ENCODE data around the gene CERCAM.

Gene CERCAM

DNA sequence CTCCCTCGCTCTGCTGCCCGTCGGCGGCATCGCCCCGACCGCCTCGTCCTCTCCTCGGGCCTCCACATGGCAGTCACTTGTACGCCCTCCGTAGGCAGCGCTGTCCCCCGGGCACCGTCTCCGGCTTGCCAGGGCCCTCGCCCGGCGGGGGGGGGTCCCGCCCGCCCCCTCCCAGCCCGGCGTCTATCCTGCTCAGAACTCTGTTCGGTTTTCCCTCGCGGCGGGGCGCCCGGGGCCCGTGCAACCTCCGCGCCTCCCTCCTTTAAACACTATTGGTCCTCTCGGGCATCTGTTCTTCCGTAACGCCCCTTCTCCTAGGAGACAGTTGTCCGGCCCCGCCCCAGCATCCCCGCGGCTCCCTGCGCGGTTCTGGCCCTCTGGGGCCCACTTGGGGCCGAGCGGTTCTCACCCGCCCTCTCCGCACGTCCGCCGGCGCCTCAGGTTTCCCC lies 36.0 kb downstream of the CERCAM start:
- peak; percentile 84 for DNase-seq (ENCODE audit: low read depth)

DNA sequence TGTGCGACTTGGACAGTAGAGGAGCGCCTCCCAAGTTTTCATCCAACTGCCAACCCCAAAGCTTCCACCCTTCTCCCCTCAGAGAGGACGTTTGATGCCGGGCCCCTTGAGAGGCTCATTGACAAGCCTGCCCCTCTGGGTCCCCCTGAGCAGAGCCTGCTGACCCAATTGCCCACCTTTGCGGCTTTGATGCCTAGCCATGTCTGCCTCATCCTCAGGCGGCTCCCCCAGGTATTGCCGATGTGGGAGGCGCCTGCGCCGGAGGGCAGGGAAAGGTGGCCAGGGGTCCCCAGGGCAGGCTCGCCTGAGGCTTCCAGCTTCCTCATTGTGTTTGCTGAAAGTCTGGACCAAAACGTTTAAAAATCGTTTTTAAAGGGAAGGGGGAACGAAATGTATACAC lies 36.5 kb downstream of the CERCAM start:
- no peak for DNase-seq (ENCODE audit: low read depth)

DNA sequence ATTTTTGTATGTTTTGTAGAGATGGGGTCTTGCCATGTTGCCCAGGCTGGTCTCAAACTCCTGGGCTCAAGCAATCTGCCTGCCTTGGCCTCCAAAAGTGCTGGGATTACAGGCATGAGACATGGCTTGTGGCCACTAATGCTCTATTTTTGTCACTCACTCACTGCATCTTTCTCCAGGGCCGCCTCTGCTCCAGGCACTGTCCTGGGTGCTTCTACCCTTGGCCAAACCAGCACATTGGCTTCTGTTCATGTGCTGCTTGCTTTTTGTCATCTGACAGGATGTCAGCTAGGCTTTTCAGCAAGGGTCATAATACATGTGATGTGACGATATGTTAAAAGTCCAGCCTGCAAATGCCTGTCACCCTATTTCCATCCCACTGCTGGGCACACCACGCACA lies 38.4 kb downstream of the CERCAM start:
- DNase-seq (ENCODE audit: low read depth), result no peak

DNA sequence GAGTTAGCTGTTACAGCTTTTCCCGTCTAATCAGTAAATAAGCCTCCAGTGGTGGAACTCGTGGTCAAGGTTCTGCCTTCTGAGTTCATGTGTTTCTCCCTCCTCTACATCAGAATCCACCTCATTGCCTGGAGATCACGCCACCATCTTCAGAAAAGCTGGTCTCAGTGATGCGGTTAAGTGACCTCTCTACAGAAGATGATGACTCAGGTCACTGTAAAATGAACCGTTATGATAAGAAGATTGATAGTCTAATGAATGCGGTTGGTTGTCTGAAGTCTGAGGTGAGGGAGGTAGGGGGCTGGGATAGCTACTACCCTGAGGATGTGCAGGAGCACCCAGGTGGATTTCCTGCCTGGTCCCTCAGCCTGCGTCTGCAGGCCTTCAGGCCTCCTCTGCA lies 48.4 kb downstream of the CERCAM start:
- no peak for DNase-seq (ENCODE audit: low read depth)

DNA sequence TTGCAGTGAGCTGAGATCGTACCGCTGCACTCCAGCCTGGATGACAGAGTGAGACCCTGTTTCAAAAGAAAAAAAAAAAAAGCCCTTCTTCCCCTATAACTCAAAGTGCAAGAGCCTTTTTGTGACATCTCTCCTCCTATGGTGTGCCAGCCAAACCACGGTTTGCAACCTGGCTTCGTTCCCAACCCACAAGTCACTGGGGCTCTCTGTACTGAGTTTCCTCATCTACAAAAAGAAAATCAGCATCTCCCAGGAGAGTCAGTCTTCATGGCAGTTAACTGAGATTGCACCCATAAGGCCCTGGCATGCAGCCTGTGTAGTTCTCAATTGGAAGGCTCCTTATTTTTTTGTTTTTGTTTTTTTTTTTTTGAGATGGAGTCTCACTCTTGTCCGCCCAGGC lies 49.9 kb downstream of the CERCAM start:
- peak; percentile 69 for DNase-seq (ENCODE audit: low read depth)

DNA sequence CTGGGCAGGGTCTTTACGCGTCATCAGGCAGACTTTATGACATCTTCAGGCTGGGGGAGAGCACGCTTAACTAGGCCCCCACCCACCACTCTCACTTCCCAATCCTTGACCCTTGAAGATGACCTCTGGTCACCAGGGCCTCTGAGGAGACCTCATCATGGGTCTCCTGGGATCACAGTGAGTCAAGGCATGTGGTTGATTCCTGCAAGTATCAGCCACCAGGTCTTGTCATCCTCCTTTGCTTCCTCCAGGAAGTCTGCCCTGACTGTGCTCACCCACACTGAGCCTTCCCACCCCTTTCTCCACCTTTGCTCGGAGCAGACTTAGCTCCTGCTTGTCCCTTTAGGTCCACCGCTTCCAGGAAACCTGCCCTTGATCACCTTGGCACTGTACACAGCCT lies 52.4 kb downstream of the CERCAM start:
- DNase-seq (ENCODE audit: low read depth), result no peak

DNA sequence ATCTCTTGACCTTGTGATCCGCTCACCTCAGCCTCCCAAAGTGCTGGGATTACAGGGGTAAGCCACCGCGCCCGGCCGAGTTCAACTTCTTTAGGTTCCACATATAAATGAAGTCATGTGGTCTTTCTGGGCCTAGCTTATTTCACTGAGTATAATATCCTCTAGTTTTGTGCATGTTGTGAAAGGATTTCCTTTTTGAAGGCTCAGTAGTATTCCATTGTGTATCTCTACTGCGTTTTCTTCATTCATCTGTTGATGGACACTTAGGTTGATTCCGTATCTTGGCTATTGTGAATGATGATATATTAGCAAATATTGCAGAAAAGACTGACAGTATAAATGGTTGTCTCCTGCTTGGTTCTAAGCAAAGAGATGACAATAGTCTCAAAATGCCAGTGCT lies 55.2 kb downstream of the CERCAM start:
- no peak for DNase-seq (ENCODE audit: low read depth)

DNA sequence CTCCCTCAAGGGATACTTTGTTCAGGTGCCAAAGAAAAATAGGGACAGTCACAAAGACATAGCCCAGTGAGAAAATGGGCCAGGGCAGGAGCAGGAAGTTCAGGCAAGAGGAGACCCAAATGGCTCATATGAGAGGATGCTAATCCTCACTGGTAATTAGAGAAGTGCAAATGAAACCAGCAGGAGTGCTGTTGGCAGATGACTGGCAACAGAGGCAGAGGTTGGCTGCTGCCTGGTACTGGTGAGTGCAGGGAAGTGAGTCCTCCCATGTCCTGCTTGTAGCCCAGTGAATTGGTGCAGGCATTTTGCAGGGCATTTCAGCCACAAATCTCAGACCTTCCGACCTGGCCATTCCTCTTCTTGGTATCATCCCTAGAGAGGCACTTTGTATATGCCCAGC lies 58.6 kb downstream of the CERCAM start:
- DNase-seq (ENCODE audit: low read depth), result no peak

DNA sequence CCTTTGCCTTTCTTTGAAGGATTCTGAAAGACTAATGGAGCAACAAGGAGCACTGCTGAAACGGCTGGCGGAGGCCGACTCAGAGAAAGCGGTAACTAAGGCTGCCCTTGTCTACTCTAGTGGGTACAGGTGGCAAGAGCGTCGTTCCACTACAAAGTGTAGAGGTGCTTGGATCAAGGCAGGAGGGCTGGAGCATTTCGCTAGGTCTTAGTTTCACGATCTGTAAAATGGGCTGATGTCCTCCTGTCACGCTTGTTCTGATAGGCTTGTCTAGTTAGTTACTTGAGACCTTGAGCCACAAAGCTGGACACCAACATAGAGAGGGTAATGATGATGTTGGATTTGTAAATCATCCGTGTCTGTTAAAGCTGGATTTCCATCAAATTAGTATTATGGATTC lies 60.9 kb downstream of the CERCAM start:
- DNase-seq (ENCODE audit: low read depth), result no peak

DNA sequence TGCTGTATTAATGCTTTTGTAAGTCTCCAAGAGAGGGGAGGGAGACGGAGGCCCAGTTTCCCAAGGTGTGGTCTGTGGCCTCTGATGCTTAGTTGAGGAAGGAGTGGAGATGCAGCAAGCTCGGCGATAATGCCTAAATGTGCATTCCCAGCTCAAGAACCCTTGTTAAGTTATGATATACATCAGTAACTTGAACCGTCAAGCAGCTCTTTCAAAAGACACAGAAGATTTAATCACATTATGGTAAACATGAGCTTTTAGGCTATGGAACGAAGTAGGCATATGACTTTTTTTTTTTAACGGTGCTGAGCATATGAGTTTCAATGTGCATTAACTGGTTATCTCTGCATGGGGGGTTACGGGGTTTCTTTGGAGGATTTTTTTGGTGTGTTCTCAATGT lies 61.5 kb downstream of the CERCAM start:
- DNase-seq (ENCODE audit: low read depth), result no peak

DNA sequence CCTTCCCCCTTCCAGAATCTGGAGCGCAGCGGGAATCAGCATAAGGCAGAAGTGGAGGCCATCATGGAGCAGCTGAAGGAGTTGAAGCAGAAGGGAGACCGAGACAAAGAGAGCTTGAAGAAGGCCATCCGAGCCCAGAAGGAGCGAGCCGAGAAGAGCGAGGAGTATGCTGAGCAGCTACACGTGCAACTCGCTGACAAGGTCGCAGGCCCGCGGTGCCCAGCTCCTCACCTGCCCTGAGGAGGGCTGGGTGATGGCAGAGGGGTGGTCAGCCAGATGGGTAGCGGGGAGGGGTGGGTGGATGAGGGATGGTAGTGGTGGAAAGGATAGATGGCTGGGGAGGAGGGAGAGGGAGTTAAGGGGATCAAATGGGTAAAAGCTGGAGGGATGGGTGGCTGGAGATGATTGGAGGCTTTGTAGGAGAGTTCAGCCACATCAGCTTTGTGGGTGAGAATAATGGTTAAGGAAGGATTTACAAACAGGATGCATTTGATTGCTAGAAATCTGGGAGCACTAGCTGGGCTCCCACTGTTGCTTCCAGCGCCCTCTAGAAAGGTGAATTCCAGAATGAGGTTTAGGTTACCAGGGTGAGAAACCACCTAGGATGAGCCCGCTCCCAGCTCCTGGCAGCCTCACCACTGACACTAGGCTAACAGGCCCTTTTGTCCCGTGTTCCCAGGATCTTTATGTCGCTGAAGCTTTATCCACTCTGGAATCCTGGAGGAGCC lies 64.2 kb downstream of the CERCAM start:
- no peak for DNase-seq (ENCODE audit: low read depth)

DNA sequence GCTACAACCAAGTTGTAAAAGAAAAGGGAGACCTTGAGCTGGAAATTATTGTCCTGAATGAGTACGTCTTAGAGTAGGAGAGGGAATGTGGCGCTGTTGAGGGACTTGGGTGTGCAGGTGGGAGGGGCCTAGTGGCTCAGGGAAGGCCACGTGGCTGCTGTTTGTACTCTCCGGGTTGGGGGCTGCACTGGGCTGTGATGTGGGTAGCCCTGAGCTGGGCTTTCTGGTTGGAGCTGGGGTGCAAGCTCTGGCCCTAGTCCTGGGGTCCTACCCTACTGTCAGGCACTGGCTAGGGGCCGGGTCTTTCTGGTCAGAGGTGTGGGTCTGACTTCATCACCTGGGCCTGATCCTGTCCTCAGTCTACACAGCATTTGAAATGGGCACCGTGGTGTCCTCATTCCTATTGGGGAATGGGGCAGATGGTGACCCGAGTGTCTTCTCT lies 64.8 kb downstream of the CERCAM start:
- no peak for DNase-seq (ENCODE audit: low read depth)

DNA sequence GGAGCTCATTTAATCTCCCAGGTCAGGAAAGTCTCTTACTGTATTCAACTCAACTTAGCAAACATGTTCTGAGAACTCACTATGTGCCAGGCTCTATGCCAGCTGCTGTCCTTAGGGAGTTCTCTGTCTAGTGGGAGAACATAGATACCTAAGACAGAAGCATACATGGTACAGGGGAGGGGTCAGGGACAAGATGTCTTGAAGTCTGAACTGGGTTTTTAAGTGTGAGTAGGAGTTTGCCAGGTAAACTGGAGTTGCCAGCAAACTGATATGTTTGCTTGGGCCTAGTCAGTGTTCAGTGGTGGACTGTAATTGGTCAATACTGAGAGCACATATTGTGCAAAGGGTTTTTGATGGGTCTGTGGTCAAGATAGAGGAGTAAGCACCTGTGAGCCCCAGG lies 65.5 kb downstream of the CERCAM start:
- DNase-seq (ENCODE audit: low read depth), result no peak
